ENCODE data around the gene COL4A5.
"Not testable (repeated sequence)": the region's sequence is repeated elsewhere in the genome, so short reads cannot be mapped to it uniquely, and the experiment has no call there.

Gene COL4A5

DNA sequence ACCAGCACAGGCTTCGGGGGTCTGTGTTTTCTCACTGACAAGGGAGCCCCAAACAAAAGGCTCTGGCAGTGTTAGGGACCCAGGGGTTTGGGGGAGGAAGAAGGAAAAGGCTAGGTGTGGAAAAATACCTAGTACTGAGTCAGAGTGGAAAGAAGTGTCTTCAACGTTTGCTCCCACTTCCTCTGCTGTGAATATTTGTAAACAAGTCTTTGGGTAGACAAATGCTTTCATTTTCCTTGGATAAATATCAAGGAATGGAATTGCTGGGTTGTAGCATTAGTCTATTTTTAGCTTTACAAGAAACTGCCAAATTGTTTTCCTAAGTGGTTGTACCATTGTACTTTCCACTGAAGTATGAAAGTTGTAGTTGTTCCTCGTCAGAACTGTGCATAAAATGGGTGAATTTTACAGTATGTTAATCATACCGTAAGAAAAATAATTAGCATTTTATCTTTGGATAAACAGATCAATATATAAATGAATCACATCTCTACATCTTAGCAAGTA, 17.4 kb downstream of the COL4A5 start:
- no peak for DNase-seq

DNA sequence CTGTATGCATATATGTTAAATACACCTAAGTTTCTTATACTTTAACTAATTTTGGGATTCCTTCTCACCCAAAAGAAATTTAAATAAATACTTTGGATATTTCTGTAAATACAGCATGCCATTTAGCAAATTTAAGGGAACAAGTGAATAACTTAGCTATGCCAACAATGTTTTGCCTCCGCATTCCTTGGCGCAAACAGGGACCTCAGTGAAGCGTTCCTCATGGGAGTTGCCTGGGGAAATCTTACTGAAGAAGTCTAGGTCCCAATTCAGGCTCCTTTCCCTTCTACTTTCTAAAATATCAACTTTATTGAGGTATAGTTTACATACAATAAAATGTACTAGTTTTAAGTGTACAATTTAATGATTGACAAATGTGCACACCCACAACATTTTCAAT, 25.0 kb downstream of the COL4A5 start:
- DNase-seq = no peak

DNA sequence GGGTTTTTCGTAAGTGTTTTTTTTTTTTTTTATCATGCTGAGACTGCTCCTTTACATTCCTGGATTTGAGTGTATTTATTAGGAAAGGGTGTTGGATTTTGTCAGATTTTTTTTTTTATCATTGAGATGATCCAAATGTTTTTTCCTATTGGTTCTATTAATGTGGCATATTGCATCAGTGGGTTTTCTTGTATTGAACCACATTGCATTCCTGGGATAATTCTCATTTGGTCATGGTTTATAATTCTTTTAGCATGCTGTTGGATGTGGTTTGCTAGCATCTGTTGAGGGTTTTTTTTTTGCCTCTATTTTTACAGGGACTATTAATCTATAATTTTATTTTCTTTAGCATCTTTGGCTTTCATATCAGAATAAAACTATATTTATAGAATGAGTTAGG, 28.8 kb downstream of the COL4A5 start:
- no peak for DNase-seq

DNA sequence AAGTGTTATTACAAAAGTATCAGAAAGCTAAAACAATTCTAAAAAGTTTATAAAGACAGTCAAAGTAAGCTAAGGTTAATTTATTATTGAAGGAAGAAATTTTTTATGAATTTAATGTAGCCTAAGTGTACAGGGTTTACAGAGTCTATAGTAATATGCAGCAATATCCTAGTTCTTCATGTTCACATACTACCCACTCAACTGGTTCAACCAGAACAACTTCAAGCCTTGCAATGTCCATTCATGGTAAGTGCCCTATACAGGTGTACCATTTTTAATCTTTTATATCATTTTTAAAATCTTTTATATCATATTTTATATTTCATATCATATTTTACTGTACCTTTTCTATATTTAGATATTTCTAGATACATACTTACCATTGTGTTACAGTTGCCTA, 34.3 kb downstream of the COL4A5 start:
- no peak for DNase-seq

DNA sequence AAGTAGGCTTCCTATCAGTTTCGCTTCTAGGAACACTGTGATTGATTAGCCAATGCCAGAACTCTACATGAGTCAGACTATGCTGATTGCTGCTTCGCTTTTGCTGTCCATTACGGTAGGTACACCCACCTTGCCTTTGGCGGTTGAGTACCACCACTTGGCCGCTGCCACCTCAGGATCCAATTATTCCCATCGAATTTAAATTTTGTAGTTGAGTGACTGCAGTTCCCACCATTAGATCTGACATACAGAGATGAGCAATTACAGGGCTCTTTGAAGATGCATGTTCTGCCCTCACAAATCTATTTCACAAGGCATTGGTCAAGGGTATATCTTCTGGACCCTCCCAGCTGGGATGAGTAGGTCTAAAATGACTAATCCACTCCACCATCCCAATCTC, 41.9 kb downstream of the COL4A5 start:
- not testable (repeated sequence) for DNase-seq

DNA sequence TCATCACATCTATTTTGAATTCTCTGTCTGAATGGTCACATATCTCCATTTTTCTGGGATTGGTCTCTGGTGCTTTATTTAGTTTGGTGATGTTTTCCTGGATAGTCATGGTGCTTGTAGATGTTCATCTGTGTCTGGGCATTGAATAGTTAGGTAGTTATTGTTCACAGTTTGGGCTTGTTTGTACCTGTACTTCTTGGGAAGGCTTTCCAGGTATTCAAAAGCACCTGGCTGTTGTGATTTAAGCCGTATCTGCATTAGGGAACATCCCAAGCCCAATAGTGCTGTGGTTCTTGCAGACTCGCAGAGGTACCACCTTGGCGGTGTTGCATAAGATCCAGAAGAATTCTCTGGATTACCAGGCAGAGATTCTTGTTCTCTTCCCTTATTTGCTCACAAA, 44.6 kb downstream of the COL4A5 start:
- DNase-seq = no peak

DNA sequence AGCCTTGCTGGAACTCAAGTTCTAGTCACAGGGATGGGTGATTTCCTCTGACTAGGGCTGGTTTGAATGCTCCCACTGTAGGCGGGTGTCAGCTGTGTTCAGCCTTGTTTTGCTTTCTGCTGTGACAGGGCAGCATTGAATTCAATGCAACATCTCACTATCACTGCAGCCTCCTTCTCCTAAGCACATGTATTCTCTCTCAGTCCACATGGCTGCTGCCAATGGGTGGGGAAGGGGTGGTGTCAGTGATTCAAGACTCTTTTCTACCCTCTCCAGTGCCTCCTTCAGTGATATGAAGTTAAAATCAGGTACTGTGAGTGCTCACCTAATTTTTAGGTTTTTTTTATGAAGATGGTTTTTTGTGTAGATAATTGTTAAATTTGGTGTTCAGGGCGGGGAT, 46.3 kb downstream of the COL4A5 start:
- no peak for DNase-seq

DNA sequence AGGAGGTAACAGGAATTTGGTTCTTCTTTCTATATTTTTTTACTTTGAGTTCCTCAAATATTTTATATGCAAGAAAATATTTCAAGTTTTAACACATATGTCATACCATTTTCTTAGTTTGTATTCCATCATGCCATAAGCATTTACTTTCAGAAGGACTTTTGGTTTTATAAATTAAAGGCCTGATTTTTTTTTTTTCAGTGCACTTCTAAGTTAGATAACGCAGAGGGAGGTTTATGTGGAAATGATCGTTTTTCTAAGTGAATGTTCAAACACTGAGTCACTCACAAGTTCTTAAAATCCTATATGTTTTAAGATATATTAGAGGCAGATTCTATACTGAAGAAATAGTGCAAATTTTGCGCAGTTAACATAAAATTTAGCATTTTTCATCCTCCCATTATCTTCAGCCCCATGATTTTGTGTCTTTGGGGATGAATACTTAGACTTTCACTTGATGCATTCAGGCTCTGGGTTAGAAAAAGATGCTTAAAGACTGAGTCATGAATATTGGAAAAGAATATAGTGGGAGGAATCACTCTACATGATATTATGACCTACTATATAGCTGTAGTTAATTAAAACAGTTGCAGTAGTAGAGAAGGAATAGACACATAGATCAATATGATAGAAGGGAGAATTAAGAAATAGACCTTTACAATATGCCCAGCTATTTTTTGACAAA, 54.9 kb downstream of the COL4A5 start:
- no peak for DNase-seq

DNA sequence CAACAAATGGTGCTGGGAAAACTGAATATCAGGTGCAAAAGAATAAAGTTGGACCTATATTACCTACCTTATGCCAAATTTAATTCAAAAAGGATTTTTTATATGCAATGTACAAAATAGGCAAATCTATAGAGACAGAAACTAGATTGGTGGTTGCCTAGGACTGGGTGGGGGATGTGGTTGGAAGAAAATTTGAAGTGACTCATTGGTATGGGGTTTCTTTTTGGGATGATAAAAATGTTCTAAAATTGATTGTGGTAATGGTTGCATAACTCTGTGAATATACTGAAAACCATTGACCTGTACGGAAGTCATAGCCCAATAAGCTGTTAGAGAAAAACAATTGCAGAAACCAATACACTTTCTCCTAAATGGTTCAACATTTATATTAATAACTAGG, 72.1 kb downstream of the COL4A5 start:
- no peak for DNase-seq

DNA sequence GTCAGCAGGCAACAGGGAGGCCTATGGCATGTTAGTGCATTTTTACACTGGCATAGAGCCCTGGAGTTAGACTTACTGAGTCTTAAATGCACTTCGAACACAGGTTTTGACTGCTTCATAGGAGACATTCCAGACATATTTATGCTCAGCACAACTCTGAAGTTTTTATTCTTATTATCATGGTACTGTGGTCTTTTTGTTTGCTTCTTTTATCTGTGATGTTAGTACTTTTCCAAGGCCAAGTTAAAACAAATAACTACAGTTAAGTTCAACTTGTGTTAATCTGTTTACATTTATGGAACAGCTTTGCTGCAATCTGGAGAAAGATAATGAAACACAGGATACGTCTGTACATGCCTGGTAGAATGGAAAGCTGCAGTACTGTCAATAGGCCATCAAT, 76.5 kb downstream of the COL4A5 start:
- no peak for DNase-seq

DNA sequence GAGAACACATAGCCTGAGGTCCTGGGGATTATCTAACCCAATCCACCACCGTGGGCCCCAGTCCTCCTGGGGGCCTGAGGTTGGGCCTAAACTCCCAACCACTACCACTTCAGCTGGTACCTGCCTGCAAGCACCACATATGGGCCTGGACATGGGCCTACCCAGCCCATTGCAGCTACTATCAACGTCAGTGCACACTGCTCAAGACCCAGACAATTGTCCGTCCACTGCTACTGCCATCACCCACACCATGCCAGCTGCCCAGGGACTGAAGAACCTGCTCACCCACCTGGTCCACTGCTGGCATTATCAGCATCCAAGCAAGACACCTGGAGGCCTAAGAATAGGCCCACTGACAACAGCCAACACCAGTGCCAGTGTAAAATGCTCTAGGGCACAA, 88.1 kb downstream of the COL4A5 start:
- no peak for DNase-seq

DNA sequence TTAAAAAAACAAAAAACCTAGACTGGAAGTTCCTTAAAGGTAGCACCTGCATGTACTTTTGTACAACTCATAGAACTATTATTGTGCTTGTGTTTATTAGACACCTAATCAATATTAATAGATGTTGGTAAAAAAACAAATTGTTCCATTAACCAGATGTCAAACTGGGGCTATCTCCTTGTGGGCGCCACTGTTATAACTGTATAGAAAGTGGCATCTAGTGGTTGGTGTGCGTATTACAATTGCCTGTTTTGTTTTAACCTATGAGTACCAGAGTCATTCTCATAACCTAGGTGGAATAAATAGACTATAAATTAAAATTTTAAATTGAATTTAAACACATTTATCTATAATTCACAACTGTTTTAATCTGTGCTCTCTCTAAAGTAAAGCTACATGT, 97.4 kb downstream of the COL4A5 start:
- peak; percentile 35 for DNase-seq

DNA sequence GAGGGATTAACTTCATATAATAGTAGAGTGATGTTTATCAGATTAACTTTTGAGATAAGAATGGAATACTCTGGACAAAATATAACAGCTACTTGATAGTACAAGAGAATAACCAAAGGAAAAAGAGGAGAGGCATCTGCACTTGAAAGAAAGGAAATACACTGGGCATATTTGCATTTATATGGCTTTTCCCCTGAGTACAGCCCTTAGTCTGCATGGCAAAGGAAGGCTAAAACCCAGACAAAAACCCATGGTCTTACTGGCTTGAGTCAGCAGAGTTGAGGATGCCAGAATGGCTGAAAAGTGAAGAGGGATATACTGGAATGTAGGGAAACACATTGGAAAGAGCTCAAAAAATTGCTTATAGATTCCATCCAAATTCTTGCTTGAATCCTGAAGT, 101.6 kb downstream of the COL4A5 start:
- no peak for DNase-seq

DNA sequence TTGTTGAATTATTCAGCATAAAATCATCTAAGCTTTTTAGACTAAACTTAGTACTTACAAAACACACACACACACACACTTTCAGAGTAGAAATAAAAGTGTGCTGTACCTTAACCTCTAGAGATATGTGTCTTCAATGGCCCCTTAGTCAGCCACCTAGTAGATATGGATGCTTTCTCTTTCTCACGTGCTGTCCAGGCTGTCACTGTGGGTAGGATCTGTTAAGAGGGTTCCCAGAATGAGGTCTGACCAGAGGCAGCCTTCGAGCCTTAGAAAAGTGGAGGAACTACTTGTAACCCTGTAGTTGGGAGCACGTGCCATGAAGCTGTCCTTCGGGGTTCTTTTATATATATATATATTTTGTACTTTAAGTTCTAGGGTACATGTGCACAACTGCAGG, 117.9 kb downstream of the COL4A5 start:
- DNase-seq = no peak

DNA sequence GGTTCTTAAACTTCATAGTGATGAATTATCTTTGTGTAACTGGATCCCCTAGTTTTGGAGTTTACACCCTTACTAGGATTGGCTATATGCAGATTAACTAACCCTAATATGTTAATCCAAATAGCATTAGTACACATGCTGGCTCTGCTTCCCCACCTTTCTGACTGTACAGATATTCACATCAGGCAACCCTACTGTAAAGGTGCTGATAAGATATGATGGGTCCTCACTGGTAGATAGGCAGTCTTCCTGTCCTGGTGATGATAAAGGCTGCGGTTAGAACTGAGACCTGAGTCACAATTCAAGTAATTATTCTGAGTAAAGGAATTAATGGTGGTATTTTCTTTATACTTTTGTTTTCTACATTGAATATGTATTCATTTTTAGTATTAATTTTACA, 118.6 kb downstream of the COL4A5 start:
- no peak for DNase-seq

DNA sequence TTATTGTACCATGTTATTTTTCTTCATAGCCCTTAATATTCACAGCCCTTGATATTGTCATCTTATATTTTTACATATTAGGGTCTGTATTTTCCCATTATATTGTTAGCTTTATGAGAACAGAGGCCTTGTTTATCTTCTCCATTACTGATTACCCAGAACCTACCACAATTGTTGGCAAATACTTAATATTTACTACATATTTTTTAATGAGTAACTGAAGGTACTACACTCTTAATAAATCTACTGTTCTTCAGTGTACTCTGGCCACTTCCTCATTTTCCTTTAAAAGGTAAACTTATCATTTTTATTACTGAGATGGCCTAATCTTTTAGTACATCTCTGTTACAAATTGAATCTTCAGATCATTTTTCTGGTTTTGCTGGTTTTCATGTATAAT, 133.5 kb downstream of the COL4A5 start:
- DNase-seq = no peak

DNA sequence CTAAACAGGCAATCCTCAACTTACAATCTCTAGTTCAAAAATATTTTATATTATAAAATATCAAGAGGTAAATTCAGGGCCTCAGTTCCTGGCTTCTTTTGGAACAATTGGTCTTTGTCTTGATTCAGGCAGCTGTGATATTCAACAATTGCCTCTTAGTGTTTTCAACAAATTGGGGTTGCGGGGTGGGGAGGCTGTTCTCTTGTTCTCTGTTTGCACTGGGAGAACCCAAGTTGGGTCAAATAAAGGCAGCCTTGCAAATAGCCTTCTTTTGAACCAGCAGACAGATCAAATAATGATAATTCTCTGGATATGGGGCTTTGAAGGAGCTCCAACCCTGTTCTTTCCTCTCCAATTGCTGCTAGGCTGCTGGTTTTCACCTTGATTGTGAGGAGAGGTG, 142.5 kb downstream of the COL4A5 start:
- no peak for DNase-seq

DNA sequence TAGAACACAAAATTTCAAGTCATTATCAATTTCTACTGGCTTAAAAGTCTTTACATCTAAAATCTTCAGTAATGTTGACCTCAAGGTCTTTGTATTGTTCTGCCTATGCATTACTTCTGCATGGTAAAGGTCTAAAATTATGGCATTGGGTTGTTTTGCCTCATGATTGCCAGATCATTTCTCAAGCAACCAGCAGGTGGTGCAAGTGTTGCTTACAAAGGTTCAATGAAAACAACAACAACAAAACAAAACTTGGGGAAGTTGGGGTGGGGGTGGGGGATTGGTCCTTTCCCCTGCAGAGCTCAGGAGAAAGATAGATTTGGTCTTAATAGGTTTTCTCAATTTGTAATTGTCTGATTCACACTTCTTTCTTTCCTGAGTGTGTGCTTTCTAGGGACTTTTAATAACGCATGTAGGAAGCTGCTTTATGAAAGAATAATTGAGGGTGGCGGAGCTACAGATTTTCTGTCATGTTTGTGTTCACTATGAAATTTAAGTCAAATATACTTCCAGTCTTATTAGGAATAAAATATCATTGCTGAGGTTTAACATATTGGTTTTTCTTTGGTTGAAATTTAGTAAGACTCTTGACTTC, 145.1 kb downstream of the COL4A5 start:
- DNase-seq = no peak

DNA sequence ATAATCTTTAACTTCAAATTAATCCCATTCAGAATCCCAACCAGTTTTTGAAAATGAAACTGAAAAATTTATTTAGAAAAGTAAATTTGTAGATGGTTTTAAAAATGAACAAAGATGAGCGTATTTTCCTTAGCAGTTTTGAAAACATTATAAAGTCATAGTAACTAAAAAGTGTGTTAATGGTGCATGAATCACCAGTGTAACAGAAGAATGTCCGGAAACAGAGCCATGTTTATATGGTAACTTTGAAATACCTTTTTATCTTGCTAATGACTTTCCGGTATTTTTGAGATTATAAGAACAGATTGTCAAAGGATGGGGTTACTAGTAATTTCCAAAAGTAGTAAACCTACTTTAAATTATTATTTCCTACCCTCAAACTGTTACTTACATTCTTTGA, 150.9 kb downstream of the COL4A5 start:
- DNase-seq = no peak

DNA sequence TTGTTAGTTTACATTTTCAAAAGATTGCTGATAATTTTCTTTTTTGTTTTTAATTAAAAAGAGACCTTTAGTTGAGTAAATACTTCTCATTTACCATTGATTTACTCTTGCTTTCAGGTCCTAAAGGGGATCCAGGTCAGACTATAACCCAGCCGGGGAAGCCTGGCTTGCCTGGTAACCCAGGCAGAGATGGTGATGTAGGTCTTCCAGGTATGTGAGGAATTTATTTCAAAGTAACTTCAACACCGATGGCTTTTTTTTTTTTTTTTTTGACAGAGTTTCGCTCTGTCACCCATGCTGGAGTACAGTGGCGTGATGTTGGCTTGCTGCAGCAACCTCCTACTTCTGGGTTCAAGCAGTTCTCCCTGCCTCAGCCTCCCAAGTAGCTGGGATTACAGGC, 161.6 kb downstream of the COL4A5 start:
- DNase-seq = no peak

DNA sequence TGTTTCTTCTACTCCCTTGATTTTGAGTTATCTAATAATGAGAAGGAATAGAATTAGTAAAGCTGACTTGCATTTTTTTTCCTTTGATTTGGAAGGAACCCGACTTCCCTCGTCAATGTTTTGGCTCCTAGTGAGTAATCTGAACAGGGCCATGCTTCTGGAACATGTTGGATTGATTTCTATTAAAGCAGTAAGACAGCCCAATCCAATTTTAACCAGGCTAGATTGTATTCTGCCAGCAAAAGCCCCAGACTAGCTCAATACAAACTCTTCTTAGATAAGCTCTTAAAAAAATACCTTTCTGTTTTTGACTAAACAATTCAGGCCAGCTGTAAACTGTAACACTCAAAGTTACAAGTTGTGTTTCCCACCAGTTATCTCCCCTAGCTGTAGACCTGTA, 170.5 kb downstream of the COL4A5 start:
- no peak for DNase-seq

DNA sequence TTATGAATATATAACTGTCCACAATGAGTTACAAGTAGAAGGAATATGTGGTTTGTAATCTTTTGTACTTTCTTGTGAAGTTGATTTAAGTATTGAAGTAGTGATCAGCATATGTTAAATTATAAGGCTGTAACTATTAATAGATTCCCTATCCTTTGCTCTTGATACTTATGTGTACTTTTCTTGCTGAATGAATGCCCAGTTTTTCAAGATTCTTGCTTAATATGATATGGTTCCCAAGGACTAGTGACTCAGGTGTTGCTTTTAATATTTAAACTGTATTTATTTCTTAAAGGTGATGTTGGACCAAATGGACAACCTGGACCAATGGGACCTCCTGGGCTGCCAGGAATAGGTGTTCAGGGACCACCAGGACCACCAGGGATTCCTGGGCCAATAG, 175.0 kb downstream of the COL4A5 start:
- DNase-seq = no peak

DNA sequence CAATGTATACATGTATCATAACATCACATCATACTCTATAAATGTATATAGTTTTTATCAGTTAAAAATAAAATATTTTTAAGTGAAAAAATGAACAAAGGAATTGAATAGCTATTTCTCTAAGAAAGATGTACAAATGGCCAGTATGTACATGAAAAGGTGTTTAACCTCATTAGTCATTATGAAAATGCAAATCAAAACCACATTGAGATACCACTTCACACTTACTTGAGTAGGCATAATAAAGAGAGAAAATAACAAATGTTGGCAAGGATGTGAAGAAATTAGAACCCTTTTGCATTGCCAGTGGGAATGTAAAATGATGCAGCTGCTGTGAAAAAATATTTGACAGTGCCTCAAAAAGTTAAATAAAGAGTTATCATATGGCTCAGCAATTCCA, 201.2 kb downstream of the COL4A5 start:
- DNase-seq = no peak

DNA sequence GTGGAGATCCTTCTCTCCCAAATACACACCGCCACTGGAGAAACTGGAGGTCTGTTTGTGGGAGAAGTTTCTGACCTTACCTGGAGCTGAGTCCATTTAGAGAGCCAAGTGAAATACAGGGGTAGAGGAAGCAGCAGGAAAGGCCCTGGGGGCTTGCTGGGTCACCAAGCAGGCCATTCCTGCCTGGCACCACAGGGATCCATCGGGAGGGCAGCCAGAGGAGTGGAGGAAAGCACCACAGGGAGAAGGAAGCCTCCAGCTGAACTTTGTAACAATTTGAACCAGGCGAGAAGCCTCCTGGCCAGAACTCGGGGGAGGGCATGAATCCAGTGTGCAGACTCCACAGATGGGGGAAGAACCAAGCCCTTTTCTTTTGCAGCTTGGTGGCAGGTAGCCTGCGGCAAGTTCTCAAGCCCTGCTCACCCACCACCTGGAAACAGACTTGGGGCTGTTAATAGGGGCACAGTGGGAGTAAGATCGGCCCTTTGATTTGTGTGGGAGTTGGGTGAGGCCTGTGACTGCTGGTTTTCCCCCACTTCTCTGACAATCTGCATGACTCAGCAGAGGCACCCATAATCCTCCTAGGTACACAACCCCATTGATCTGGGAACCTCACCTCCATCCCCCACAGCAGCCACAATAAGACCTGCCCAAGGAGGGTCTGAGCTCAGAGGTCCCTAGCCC, 202.1 kb downstream of the COL4A5 start:
- DNase-seq = no peak

DNA sequence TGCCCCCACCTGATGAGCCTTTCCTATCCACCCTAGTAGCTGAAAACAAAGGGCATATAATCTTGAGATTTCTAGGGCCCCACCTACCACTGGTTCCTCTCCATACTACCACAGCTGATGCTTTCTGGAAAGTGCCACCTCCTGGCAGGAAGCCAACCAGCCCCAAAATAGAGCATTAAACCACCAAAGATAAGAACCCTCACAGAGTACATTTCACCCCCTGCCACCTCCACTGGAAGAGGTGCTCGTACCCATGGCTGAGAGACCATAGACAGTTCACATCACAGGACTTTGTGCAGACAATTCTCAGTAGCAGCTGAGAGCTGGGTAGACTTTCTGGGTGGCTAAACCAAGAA, 202.6 kb downstream of the COL4A5 start:
- no peak for DNase-seq
